Measurements from ENCODE around the gene TEX13C. TPM values are rescaled to one million over a fixed set of nuclear protein-coding genes. Genes with fewer than 3 reads are reported as not detected.
"Not testable (repeated sequence)": the region's sequence is repeated elsewhere in the genome, so short reads cannot be mapped to it uniquely, and the experiment has no call there.

The TEX13C gene
- not detected for total RNA-seq
- long read RNA-seq, donor 1: 0 reads
- long read RNA-seq, donor 2: 0 reads

DNA sequence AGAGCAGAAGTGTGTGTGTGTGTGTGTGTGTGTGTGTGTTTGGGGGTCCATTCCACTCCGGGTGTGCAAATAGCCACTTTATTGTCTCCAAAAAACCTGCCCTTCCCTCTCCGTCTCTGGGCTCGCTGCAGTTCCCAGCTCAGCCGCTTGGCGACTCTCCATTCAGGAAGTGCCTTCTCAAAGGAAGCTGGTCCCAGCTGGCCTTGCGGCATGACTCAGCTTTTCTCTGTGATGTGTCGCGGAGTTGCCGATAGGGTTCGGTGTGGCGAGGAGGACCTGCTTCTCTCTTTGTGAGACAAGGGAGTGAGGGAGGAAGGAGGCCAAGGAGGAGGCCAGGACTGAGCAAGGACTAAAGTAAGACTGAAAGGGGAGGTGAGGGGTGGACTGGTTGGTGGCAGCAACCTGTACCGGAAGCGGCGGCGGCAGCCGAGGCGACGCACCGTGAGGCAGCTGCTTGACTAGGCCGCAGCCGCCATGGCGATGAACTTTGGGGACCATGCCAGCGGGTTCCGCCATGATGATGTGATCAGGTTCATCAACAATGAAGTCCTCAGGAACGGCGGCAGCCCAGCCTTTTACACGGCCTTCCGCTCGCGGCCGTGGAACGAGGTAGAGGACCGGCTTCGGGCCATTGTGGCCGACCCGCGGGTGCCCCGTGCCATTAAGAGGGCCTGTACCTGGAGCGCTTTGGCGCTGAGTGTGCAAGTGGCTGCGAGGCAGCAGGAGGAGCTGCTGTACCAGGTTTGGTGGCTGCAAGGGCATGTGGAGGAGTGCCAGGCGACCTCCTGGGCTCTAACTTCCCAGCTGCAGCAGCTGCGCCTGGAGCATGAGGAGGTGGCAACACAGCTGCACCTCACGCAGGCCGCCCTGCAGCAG is at the start of gene TEX13C:
TSS of gene TEX13C (plus strand) at position 226 of the 876 bp plus-strand sequence. CDS start at position 475, 249 bp downstream.
- DNase-seq (ENCODE audit: low spot score): peak; percentile 76
- intact Hi-C loops (cut with DNase I): no loop called here

DNA sequence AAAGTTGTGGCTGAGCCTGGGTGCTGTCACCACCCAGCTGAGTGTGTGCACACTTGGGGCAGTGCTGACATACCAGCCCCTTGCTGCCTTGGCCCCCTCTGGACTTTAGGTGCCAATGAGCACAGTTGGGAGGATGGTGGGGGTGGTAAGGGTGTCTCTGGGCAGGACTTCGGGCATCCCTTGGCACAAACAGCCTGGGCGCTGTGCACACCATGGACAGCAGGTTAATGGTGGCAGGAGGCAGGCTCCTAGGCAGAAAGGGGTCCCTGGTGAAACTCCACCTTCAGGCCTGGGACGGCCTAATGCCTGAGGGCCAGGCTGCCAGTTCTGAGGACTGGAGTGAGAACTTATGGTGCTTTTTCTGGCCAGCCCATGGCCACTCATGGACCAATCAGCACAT is 32.4 kb upstream of the TEX13C start:
- intact Hi-C loops (cut with DNase I): no loop called here
- DNase-seq (ENCODE audit: low spot score): peak; percentile 48

- intact Hi-C loops (cut with DNase I): no loop called here
- no peak for DNase-seq (ENCODE audit: low spot score)
Measured at GRCh38 chrX:125288343-125288742, 31.3 kb upstream of the TEX13C start.

GRCh38 chrX:125289209-125289608 is 30.5 kb upstream of the TEX13C start:
- intact Hi-C loops (cut with DNase I): no loop called here
- DNase-seq (ENCODE audit: low spot score): no peak

- no peak for DNase-seq (ENCODE audit: low spot score)
- intact Hi-C loops (cut with DNase I): no loop called here
Measured at GRCh38 chrX:125289920-125290319, 29.8 kb upstream of the TEX13C start.

DNA sequence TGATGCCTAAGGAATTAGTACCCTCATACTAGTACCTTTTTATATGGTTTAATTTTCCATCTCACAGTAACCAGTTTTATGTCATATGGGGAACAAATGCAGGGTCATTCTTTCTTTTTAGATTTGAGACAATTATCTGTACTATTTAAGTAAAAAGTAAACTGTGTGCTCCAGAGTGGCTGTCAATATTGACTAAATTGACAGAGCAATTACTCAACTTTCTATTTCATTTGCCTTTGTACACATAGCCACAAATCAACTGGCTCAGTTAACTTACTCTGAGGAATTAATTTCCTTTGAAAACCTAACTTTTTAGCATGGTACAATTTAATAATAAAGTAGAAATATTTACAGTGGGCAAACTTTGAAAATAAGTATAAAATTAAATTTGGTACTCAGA is 28.5 kb upstream of the TEX13C start:
- DNase-seq (ENCODE audit: low spot score): no peak
- intact Hi-C loops (cut with DNase I): no loop called here

GRCh38 chrX:125293850-125294780 is 25.6 kb upstream of the TEX13C start:
- DNase-seq (ENCODE audit: low spot score): no peak
- intact Hi-C loops (cut with DNase I): no loop called here

DNA sequence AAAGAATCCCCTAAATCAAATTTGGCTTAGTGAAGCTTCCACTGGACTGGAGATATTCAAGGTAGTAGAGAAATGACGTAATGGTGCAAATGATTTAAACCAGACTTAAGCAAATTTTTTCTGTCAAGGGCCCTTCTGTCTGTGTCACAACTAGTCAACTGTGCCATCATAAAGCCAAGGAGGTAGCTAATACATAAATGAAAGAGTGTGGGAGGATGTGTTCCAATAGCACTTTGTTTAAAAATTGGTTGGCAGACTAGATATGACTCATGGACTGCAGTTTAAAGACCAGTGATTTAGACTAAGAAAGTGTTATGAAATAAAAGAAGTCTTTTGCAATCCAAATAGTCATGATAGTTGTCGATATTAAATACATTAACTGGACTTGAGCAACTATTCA is 24.3 kb upstream of the TEX13C start:
- DNase-seq (ENCODE audit: low spot score): no peak
- intact Hi-C loops (cut with DNase I): no loop called here

- no peak for DNase-seq (ENCODE audit: low spot score)
- intact Hi-C loops (cut with DNase I): no loop called here
Measured at GRCh38 chrX:125298871-125299270, 20.8 kb upstream of the TEX13C start.

GRCh38 chrX:125306335-125306866 is 13.3 kb upstream of the TEX13C start:
- DNase-seq (ENCODE audit: low spot score): no peak
- intact Hi-C loops (cut with DNase I): no loop called here

DNA sequence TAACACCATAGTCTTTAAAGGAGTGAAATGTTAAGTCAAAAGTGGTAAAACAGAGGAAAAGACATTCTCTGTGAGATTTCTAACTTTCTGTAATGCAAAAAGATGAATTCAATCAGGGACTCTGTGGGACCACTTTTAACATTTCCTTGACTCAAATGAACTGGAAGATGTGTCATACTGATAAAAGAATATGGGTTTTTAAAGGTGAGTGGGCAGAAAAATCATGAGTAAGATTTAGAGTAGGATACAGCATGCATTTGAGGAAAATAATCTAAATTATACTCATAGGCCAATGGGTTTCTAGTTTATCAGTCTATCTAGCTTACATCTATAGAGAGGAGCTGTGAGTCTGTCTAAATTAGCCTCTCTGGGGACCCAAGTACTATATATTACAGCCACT is 11.0 kb upstream of the TEX13C start:
- intact Hi-C loops (cut with DNase I): no loop called here
- DNase-seq (ENCODE audit: low spot score): no peak

- intact Hi-C loops (cut with DNase I); DNase-seq (ENCODE audit: low spot score): not testable (repeated sequence)
Measured at GRCh38 chrX:125319166-125319565, 505 bp upstream of the TEX13C start.

DNA sequence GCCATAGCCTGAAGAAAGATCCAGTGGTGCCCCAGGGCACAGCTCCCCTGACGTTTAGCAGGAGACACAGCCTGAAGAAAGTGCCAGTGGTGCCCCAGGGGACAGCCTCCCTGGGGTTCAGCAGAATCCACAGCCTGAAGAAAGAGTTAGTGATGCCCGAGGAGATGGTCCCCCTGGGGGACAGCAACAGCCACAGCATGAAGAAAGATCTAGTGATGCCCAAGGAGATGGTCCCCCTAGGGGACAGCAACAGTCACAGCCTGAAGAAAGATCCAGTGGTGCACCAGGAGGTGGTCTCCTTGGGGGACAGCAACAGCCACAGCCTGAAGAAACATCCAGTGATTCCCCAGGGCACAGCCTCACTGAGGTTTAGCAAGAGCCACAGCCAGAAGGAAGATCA is 2.8 kb downstream of the TEX13C start:
- intact Hi-C loops (cut with DNase I): no loop called here
- no peak for DNase-seq (ENCODE audit: low spot score)

DNA sequence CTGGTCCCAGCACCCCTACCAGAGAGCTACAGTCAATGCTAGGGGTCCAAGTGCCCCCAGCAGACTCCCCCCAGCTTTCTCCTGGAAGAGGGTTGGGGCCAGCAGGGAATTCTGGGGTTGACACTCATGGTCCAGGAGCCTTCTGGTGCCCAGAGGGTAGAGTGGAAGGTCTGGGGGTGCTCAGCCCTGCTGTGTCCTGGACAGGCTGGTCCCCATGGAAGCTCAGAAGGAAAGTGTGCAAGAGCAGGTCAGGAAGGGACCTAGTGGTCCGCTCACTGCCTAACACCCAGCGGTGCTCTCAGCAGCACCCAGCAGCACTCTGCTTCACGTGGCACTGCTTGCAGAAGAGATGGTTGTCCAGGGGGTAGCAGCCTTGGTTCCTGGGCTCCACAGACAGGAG is 6.9 kb downstream of the TEX13C start:
- no peak for DNase-seq (ENCODE audit: low spot score)
- intact Hi-C loops (cut with DNase I): no loop called here

DNA sequence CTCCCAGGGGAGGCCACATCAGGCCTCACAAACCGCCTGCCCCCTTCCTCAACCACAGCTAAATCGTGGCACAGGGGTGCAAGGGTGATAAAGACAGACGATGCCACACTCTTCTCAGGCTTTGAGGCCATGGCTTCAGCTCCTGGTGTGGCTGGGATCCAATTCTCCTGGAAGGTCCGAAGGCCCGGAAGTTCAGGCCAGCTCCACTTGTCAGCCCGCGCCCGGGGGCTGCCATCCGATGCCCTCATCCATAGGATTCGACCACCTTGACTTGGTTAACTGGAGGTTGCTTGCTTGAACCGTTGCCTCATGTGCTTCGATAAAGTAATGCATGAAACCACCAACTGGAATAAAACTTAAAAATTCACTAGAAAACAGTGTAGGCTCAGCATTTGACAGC is 8.2 kb downstream of the TEX13C start:
- no peak for DNase-seq (ENCODE audit: low spot score)

GRCh38 chrX:125333583-125333982 is 13.9 kb downstream of the TEX13C start:
- intact Hi-C loops (cut with DNase I): no loop called here

More for the DNA sequence above, 8.2 kb downstream of the TEX13C start:
- intact Hi-C loops (cut with DNase I): no loop called here

DNA sequence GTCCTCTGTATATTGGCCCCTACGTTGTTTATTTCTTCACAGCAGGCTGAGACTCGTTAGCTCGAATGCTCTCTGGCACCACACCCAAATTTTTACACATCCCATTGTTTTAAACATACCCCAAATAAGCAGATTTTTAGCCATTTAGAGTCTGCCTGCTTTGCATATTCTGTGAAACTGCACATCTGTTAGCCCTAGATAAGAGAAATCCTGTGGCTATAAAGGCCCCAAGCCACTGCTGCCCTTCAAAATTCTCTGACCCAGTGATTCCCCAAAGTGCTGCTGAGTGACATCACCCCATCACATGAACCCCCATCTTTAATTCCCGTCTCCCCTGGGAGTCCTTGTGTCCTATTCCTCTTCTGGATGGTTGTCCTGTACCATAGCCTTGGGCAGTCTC is 20.8 kb downstream of the TEX13C start:
- no peak for DNase-seq (ENCODE audit: low spot score)
- intact Hi-C loops (cut with DNase I): no loop called here

More at GRCh38 chrX:125333583-125333982, 13.9 kb downstream of the TEX13C start:
- no peak for DNase-seq (ENCODE audit: low spot score)

DNA sequence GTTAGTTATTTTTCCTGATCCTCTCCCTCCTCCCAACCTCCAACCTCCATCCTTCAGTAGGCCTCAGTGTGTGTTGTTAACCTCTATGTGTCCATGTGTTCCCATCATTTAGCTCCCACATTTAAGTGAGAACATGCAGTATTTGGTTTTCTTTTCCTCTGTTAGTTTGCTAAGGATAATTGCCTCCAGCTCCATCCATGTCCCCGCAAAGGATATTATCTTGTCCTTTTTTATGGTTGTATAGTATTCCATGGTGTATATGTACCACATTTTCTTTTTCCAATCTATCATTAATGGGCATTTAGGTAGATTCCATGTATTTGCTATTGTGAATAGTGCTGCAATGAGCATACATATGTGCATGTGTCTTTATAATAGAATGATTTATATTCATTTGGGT is 54.5 kb downstream of the TEX13C start:
- intact Hi-C loops (cut with DNase I): no loop called here

More for the DNA sequence above, 54.5 kb downstream of the TEX13C start:
- no peak for DNase-seq (ENCODE audit: low spot score)
